ENCODE measurements around the gene DSCAML1. TPM values are rescaled to one million over a fixed set of nuclear protein-coding genes. Genes with fewer than 3 reads are reported as not detected.

DSCAML1 gene
- total and polyA plus RNA-seq, 9 of the 15 experiments (the other 6 are each of a cell fraction or from before 2014, with no cell fraction given), result not detected

DNA sequence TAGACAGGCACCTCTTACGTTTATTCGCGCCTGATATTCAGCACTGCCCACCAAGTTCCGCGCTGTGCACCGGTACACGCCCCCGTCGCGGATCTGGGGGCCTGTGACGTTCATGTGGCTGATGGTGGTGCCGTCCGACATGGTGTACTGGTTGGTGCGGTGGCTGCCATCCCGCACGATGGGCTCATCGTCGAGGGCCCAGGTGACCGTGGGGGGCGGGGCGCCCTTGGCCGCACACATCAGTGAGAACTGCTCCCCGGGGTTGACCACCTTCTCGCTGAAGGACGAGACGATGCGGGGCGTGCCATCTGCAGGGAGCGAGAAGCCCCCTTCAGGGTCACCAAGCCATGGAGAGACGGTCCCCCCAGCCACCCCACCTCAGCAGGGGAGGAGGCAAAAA is 278.6 kb downstream of the DSCAML1 start (continued):
- TF ChIP-seq, protein P1, sequence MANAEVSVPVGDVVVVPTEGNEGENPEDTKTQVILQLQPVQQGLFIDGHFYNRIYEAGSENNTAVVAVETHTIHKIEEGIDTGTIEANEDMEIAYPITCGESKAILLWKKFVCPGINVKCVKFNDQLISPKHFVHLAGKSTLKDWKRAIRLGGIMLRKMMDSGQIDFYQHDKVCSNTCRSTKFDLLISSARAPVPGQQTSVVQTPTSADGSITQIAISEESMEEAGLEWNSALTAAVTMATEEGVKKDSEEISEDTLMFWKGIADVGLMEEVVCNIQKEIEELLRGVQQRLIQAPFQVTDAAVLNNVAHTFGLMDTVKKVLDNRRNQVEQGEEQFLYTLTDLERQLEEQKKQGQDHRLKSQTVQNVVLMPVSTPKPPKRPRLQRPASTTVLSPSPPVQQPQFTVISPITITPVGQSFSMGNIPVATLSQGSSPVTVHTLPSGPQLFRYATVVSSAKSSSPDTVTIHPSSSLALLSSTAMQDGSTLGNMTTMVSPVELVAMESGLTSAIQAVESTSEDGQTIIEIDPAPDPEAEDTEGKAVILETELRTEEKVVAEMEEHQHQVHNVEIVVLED (CRISPR knock-in tag; IDR thresholded peaks at IDR 0.05), result no peak
- no peak for TF ChIP-seq SMAD3 (CRISPR knock-in tag; conservative IDR thresholded peaks at IDR 0.05)
- TF ChIP-seq, protein P2, sequence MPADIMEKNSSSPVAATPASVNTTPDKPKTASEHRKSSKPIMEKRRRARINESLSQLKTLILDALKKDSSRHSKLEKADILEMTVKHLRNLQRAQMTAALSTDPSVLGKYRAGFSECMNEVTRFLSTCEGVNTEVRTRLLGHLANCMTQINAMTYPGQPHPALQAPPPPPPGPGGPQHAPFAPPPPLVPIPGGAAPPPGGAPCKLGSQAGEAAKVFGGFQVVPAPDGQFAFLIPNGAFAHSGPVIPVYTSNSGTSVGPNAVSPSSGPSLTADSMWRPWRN (IDR thresholded peaks at IDR 0.05; ENCODE audit: low read depth), result no peak
- no peak for TF ChIP-seq MAFF (IDR thresholded peaks at IDR 0.05; ENCODE audit: low read length)
- TF ChIP-seq ILK (tag; IDR thresholded peaks at IDR 0.05; ENCODE audit: borderline replicate concordance, low read depth), result no peak

DNA sequence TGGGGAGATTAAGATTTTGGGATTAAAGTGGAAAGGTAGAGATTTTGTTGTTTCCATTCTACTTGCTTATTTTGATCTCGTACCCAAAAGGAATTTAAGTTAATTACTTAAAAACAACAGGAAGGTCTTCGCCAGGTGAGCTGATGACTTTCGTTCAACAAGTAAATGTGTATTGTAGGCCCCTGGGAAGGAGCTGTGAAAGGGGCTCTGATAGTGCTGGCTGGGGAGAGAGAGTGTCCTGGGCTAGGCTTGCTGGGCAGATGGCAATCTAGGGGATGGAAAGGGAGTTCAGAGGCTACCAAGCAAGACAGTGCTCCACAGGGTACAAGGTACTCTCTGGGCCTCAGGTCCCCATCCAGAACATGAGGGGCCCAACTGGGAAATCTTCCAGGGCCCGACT is 279.9 kb downstream of the DSCAML1 start:
- Histone ChIP-seq H3K36me3 (ENCODE audit: control insufficient read depth, insufficient read depth, low read length) (no peaks in the 10 kb centered on the region), H3K4me3 (no peak overlapping the region), H3K4me1 (replicated peaks in 1 of 2; ENCODE audit: control insufficient read depth in 2 of 2, insufficient read depth in 2 of 2, low read length in 2 of 2) (peaks cover 0 to 4% of the 10 kb centered on the region in 2 experiments; a peak in 1 of 5 replicates), H3K9me1 (ENCODE audit: control insufficient read depth, insufficient read depth, low read length) (no peaks in the 10 kb centered on the region), H3K27ac (ENCODE audit: extremely low read depth, low read depth, low read length) (no peak overlapping the region), H3K27me3 (ENCODE audit: control insufficient read depth in 2 of 2, insufficient read depth in 2 of 2, low read length in 2 of 2) (peaks cover 34 to 84% of the 10 kb centered on the region in 2 experiments; a peak in 4 of 5 replicates), H4K20me1 (replicated peaks; ENCODE audit: control insufficient read depth, insufficient read depth, low read length) (peaks cover 4% of the 10 kb centered on the region; the same call in 1 of the 2 replicates), H3K9ac (ENCODE audit: insufficient read depth in 1 of 2, low read depth in 2 of 2, low read length in 2 of 2) (no peak overlapping the region), H3K9me3 (replicated peaks; ENCODE audit: control insufficient read depth, insufficient read depth, low read depth, low read length) (no peaks in the 10 kb centered on the region), H2AFZ (ENCODE audit: low read depth, low read length) (no peak overlapping the region), H3K79me2 (ENCODE audit: control insufficient read depth, insufficient read depth, low read length) (no peaks in the 10 kb centered on the region), H3K4me2 (ENCODE audit: insufficient read depth, low read length) (no peak overlapping the region)
- WGBS (ENCODE audit: insufficient coverage, low coverage, missing lambda C conversion rate), result 2% methylated on average over 4 of the region's 4 CpGs
- BruUV-seq (replicated peaks), result no TSS peak
- TF ChIP-seq, protein P3, sequence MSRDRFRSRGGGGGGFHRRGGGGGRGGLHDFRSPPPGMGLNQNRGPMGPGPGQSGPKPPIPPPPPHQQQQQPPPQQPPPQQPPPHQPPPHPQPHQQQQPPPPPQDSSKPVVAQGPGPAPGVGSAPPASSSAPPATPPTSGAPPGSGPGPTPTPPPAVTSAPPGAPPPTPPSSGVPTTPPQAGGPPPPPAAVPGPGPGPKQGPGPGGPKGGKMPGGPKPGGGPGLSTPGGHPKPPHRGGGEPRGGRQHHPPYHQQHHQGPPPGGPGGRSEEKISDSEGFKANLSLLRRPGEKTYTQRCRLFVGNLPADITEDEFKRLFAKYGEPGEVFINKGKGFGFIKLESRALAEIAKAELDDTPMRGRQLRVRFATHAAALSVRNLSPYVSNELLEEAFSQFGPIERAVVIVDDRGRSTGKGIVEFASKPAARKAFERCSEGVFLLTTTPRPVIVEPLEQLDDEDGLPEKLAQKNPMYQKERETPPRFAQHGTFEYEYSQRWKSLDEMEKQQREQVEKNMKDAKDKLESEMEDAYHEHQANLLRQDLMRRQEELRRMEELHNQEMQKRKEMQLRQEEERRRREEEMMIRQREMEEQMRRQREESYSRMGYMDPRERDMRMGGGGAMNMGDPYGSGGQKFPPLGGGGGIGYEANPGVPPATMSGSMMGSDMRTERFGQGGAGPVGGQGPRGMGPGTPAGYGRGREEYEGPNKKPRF (IDR thresholded peaks at IDR 0.05; ENCODE audit: low read depth, low read length), result no peak
- TF ChIP-seq SAP30 (IDR thresholded peaks at IDR 0.05; ENCODE audit: borderline replicate concordance, insufficient read depth, low read depth, low read length, poor library complexity, severe bottlenecking) (no peak), ZNF589 (CRISPR knock-in tag; IDR thresholded peaks at IDR 0.05; ENCODE audit: low read depth) (no peak), ZNF695 (CRISPR knock-in tag; IDR thresholded peaks at IDR 0.05) (no peak), PRMT5 (CRISPR knock-in tag; IDR thresholded peaks at IDR 0.05) (no peak), TCF7 (IDR thresholded peaks at IDR 0.05; ENCODE audit: borderline replicate concordance) (no peak), CHD4 (IDR thresholded peaks at IDR 0.05; ENCODE audit: insufficient read depth, insufficient replicate concordance, low read depth, low read length, poor library complexity, severe bottlenecking) (no peak), POLR2AphosphoS2 (IDR thresholded peaks at IDR 0.05; ENCODE audit: low read length) (no peak), CBX5 (IDR thresholded peaks at IDR 0.05; ENCODE audit: borderline replicate concordance, low read depth) (no peak), NFIX (CRISPR knock-in tag; IDR thresholded peaks at IDR 0.05; ENCODE audit: low read depth) (no peak), RBFOX2 (IDR thresholded peaks at IDR 0.05; ENCODE audit: low read depth, low read length) (no peak), TARDBP (IDR thresholded peaks at IDR 0.05) (no peak), ARHGAP35 (IDR thresholded peaks at IDR 0.05; ENCODE audit: partially characterized antibody) (no peak)
- intact Hi-C loops (cut with micrococcal nuclease) (no loop called here), in situ Hi-C loops (cut with MboI) (no loop called here)
- DNase-seq (ENCODE audit: extremely low read depth in 1 of 4, low spot score in 3 of 4), result no peak
- ChIA-PET CTCF (ENCODE audit: low intra/inter-chr PET ratio) (no interaction called here), POLR2A (no interaction called here)
- ATAC-seq, result no peak
- no peak for FAIRE-seq

Measured in K562 (cell line).